T-helper 17 cell (primary cell): ENCODE data around the gene KRTAP4-12. TPM values are rescaled to one million over a fixed set of nuclear protein-coding genes. Genes with fewer than 3 reads are reported as not detected.
"Not testable (repeated sequence)": the region's sequence is repeated elsewhere in the genome, so short reads cannot be mapped to it uniquely, and the experiment has no call there.

ENCODE experiments used
- ATAC-seq: fragments of 150-1000 bp; cut with Tn5 transposase; 2 replicates; pipeline ENCODE4 v1.10.0; 2021; ENCODE audit warnings: mild to moderate bottlenecking, moderate library complexity
- DNase-seq, 3 donors: peaks; one replicate each; pipeline versions ENCODE4 v3.0.0 to v3.0.0-alpha.2; 2020 to 2021
- H3K9me3 ChIP-seq: one replicate; pipeline ENCODE4 v1.7.0; 2013; ENCODE audit warnings: low read length, mild to moderate bottlenecking; ENCODE audit not compliant: control insufficient read depth, poor library complexity, severe bottlenecking
- H3K27ac Mint-ChIP-seq: one replicate; pipeline ENCODE4 v1.8.0; 2022; ENCODE audit warnings: mild to moderate bottlenecking, moderate library complexity, mixed read lengths
- H3K27me3 Mint-ChIP-seq: one replicate; pipeline ENCODE4 v1.8.0; 2022; ENCODE audit warnings: mixed read lengths
- H3K36me3 Mint-ChIP-seq: one replicate; pipeline ENCODE4 v1.8.0; 2022; ENCODE audit warnings: low read depth, mixed read lengths
- H3K4me1 Mint-ChIP-seq: one replicate; pipeline ENCODE4 v1.8.0; 2022; ENCODE audit warnings: mild to moderate bottlenecking, mixed read lengths
- H3K4me3 Mint-ChIP-seq: one replicate; pipeline ENCODE4 v1.8.0; 2022; ENCODE audit warnings: mild to moderate bottlenecking, moderate library complexity, mixed read lengths
- total RNA-seq, 4 donors: library from RNA in 2 of 4; stranded (reverse) in 2 of 4; gene quantifications; one replicate each; pipeline ENCODE4 v1.2.3 and lab custom pipeline; 2022 to 2026

Gene KRTAP4-12
- total RNA-seq, 2 donors from 2014 or later: not detected

GRCh38 chr17:41145261-41145660, 21.3 kb upstream of the KRTAP4-12 start:
- no peak overlapping the region for H3K4me3 Mint-ChIP-seq
- no peaks in the 10 kb centered on the region for H3K36me3 Mint-ChIP-seq
- peaks cover 5% of the 10 kb centered on the region for H3K9me3 ChIP-seq
- H3K27ac Mint-ChIP-seq: no peak overlapping the region
- DNase-seq (no peak), ATAC-seq (no peak)
- H3K27me3 Mint-ChIP-seq: peaks cover 5% of the 10 kb centered on the region
- peaks cover 5% of the 10 kb centered on the region for H3K4me1 Mint-ChIP-seq

GRCh38 chr17:41144846-41145245, 20.9 kb upstream of the KRTAP4-12 start:
- Mint-ChIP-seq H3K4me3 (no peak overlapping the region), H3K27ac (no peak overlapping the region), H3K4me1 (peaks cover 5% of the 10 kb centered on the region), H3K36me3 (no peaks in the 10 kb centered on the region), H3K27me3 (peaks cover 5% of the 10 kb centered on the region)
- H3K9me3 ChIP-seq: peaks cover 5% of the 10 kb centered on the region
- ATAC-seq (no peak), DNase-seq (no peak)

- H3K4me1 Mint-ChIP-seq: peaks cover 2% of the 10 kb centered on the region
- H3K4me3 Mint-ChIP-seq: no peak overlapping the region
- no peaks in the 10 kb centered on the region for H3K27me3 Mint-ChIP-seq
Observed at GRCh38 chr17:41141361-41141760, 17.4 kb upstream of the KRTAP4-12 start.

DNA sequence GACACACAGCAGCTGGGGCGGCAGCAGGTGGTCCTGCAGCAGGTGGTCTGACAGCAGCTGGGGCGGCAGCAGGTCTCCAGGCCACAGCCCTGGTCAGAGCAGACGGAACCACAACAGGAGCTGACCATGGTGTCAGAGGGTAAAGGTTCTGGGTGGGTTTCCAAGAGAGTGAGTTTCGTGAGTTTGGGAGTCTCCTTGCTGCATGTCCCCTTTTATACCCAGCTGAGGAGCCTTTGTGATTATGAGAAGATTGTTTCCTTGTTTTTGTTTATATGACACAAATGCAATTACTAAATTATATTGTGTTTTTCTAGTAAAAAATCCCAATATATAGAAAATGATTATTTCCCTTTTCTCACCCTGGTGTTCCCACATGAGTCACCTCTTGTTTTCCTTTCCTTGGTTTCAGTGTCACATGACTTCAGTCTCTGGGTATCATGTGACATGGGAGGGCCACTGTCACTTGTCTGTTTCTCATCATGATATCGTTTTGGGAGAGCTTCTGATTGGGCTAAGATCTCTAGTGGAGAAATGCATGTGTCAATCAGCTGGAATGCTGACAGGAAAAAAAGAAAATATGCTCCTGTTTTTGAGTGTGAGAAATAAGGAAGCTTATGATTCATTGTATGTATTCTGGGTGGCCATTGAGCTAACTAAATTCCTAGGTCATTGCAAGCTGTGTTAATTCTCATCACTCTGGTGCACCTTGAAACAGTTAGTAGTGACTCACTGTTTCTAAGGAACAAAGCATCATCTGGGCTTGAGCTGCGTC, 16.6 kb upstream of the KRTAP4-12 start, which contains the start of gene KRTAP4-6:
Gene KRTAP4-6, minus strand, starts transcription at position 185 of the 772 bp plus-strand sequence. Its CDS starts 57 bp downstream, at position 128.
- H3K9me3 ChIP-seq: peaks cover 5% of the 10 kb centered on the region
- Mint-ChIP-seq H3K27ac (no peak within 1 kb of the TSS), H3K4me3 (no peak within 1 kb of the TSS), H3K36me3 (peaks cover 5% of the 10 kb centered on the region), H3K27me3 (no peaks in the 10 kb centered on the region), H3K4me1 (peaks cover 2% of the 10 kb centered on the region)
- DNase-seq (no peak), ATAC-seq (no peak)

More at GRCh38 chr17:41141361-41141760, 17.4 kb upstream of the KRTAP4-12 start:
- Mint-ChIP-seq H3K27ac (no peak overlapping the region), H3K36me3 (peaks cover 5% of the 10 kb centered on the region)
- ATAC-seq (no peak), DNase-seq (no peak)
- H3K9me3 ChIP-seq: peaks cover 5% of the 10 kb centered on the region

DNA sequence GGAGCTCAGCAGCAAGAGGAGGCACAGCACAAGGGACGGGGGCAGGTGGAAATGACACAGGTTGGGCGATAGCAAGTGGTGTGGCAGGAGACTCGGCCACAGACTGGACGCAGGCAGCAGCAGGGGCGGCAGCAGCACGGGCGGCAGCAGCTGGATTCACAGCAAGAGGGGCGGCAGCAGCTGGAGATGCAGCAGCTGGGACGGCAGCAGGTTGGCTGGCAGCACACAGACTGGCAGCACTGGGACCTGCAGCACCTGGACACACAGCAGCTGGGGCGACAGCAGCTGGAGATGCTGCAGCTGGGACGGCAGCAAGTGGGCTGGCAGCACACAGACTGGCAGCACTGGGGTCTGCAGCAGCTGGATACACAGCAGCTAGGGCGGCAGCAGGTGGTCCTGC, 15.9 kb upstream of the KRTAP4-12 start:
- H3K4me3 Mint-ChIP-seq, H3K27ac Mint-ChIP-seq, H3K9me3 ChIP-seq, H3K27me3 Mint-ChIP-seq, H3K4me1 Mint-ChIP-seq, H3K36me3 Mint-ChIP-seq, ATAC-seq, DNase-seq: not testable (repeated sequence)

GRCh38 chr17:41133880-41134735, 10.1 kb upstream of the KRTAP4-12 start:
- H3K4me1 Mint-ChIP-seq: peaks cover 12% of the 10 kb centered on the region
- no peak overlapping the region for H3K4me3 Mint-ChIP-seq
- peak overlapping the region; percentile 63 for H3K27ac Mint-ChIP-seq
- DNase-seq (no peak), ATAC-seq (peak; percentile 45)
- H3K9me3 ChIP-seq: no peaks in the 10 kb centered on the region
- peaks cover 2% of the 10 kb centered on the region for H3K36me3 Mint-ChIP-seq
- no peaks in the 10 kb centered on the region for H3K27me3 Mint-ChIP-seq

GRCh38 chr17:41131979-41132378, 8.0 kb upstream of the KRTAP4-12 start:
- Mint-ChIP-seq H3K4me3 (no peak overlapping the region), H3K4me1 (peaks cover 12% of the 10 kb centered on the region), H3K27ac (no peak overlapping the region), H3K27me3 (no peaks in the 10 kb centered on the region), H3K36me3 (no peaks in the 10 kb centered on the region)
- ATAC-seq (no peak), DNase-seq (no peak)
- no peaks in the 10 kb centered on the region for H3K9me3 ChIP-seq

- no peak overlapping the region for H3K4me3 Mint-ChIP-seq
- no peak for ATAC-seq
- no peaks in the 10 kb centered on the region for H3K36me3 Mint-ChIP-seq
- H3K27me3 Mint-ChIP-seq: no peaks in the 10 kb centered on the region
- H3K4me1 Mint-ChIP-seq: peaks cover 28% of the 10 kb centered on the region
- no peak for DNase-seq
- H3K27ac Mint-ChIP-seq: no peak overlapping the region
- H3K9me3 ChIP-seq: no peaks in the 10 kb centered on the region
Observed at GRCh38 chr17:41127371-41127770, 3.4 kb upstream of the KRTAP4-12 start.

DNA sequence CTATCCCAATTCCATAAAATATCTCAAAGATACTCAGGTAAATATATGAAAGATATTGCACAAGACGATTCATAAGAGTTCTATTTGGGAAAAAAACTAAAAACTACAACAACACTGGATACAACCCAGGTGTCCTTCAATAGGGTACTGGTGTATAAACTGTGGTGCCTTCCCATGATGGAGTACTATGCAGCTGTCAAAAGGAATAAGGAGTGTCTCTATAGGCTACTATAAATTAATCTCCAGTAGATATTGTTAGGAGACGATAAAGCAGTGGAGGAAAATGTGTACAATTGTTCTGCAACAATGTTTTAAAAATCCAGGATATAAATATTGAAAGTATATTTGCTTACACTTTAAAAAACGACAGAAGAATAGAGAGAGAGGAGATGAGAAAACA, 2.4 kb upstream of the KRTAP4-12 start:
- no peaks in the 10 kb centered on the region for H3K9me3 ChIP-seq
- DNase-seq: no peak
- ATAC-seq: no peak
- Mint-ChIP-seq H3K4me1 (peaks cover 25% of the 10 kb centered on the region), H3K4me3 (no peak overlapping the region), H3K36me3 (no peaks in the 10 kb centered on the region), H3K27me3 (no peaks in the 10 kb centered on the region), H3K27ac (no peak overlapping the region)

DNA sequence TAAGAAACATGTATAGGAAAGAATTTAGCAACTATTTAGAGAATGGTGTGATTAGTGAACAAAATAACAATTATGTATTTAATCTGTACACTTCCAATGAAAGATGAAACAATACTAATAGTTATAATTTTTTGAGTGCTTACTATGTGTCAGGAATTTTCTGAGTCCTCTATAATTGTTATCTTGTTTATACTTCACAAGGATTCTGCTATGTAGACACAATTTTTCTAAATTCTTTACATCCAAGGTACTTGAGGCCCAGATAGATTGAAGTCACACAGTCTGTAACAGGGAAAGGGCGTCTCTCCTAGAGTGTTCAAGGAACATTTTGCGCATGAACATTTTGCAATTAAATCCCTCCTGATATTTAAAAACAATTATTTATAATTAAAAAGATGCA, 1.1 kb upstream of the KRTAP4-12 start:
- peak overlapping the region; percentile 66 for H3K27ac Mint-ChIP-seq

DNA sequence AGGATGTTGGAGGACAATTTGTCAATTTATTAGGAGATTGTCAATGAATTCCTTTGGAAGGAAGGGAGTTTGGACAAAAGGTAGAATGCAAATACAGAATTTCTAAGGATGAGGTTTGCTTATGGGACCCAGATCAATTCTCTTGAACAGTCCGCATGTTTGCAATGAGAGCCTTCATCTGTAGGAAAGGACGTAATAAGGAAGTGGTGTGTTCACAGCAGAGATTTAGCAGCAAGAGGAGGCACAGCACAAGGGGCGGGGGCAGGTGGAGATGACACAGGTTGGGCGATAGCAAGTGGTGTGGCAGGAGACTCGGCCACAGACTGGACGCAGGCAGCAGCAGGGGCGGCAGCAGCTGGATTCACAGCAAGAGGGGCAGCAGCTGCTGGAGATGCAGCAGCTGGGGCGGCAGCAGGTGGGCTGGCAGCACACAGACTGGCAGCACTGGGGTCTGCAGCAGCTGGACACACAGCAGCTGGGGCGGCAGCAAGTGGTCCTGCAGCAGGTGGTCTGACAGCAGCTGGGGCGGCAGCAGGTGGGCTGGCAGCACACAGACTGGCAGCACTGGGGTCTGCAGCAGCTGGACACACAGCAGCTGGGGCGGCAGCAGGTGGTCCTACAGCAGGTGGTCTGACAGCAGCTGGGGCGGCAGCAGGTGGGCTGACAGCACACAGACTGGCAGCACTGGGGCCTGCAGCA, 541 bp downstream of the KRTAP4-12 start:
- H3K4me3 Mint-ChIP-seq: peak overlapping the region; percentile 80
- not testable (repeated sequence) for ATAC-seq, H3K36me3 Mint-ChIP-seq, DNase-seq, H3K27me3 Mint-ChIP-seq, H3K9me3 ChIP-seq
- H3K27ac Mint-ChIP-seq: peak overlapping the region; percentile 25
- peaks cover 27% of the 10 kb centered on the region for H3K4me1 Mint-ChIP-seq

More for the DNA sequence above, 1.1 kb upstream of the KRTAP4-12 start:
- H3K9me3 ChIP-seq: no peaks in the 10 kb centered on the region
- H3K27me3 Mint-ChIP-seq: no peaks in the 10 kb centered on the region
- H3K4me3 Mint-ChIP-seq: peak overlapping the region; percentile 36
- no peaks in the 10 kb centered on the region for H3K36me3 Mint-ChIP-seq
- no peak for DNase-seq
- ATAC-seq: no peak
- H3K4me1 Mint-ChIP-seq: peaks cover 27% of the 10 kb centered on the region

DNA sequence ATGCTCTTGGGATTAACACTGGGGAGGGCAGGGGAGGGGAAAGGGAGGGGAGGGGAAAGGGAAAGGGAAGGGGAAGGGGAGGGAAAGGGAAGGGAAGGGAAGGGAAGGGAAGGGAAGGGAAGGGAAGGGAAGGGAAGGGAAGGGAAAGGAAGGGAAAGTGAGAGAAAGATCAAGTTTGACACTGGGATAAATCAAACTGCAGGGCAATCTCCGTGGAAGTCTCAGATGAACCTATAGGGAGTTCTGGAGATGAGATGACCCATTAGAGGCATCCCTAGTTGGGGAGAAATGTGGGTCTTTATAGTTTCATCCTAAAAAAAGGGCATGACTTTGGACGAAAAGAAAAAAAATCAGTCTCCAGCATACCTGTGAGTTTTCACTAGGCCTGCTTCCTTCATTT, 2.2 kb downstream of the KRTAP4-12 start:
- H3K4me1 Mint-ChIP-seq: peaks cover 27% of the 10 kb centered on the region
- DNase-seq: no peak
- ATAC-seq: no peak
- peaks cover 9% of the 10 kb centered on the region for H3K27me3 Mint-ChIP-seq
- H3K27ac Mint-ChIP-seq: no peak overlapping the region
- H3K9me3 ChIP-seq: no peaks in the 10 kb centered on the region
- peaks cover 6% of the 10 kb centered on the region for H3K36me3 Mint-ChIP-seq
- H3K4me3 Mint-ChIP-seq: no peak overlapping the region
